H9 (cell line): Measurements from ENCODE around the gene KRTAP19-8. TPM values are rescaled to one million over a fixed set of nuclear protein-coding genes. Genes with fewer than 3 reads are reported as not detected.

Experiments used
- DNase-seq: peaks from one replicate; pipeline ENCODE4 v3.0.0-alpha.2; 2017
- H2AFZ ChIP-seq: one replicate; pipeline ENCODE4 v1.6.1; 2013; ENCODE audit warnings: mild to moderate bottlenecking, low read length, control low read depth, moderate library complexity
- H2AK5ac ChIP-seq: 2 replicates; pipeline ENCODE4 v1.6.1; 2013; ENCODE audit warnings: low read length, control low read depth, mixed read lengths; ENCODE audit not compliant: insufficient read length
- H2BK120ac ChIP-seq: one replicate; pipeline ENCODE4 v1.6.1; 2013; ENCODE audit warnings: low read depth, mild to moderate bottlenecking, low read length, control low read depth, inconsistent platforms; ENCODE audit not compliant: poor library complexity, severe bottlenecking
- H2BK12ac ChIP-seq: 2 replicates; pipeline ENCODE4 v1.6.1; 2013; ENCODE audit warnings: low read length, control low read depth, mixed read lengths, low read depth; ENCODE audit not compliant: insufficient read length
- H2BK15ac ChIP-seq: 2 replicates; pipeline ENCODE4 v1.6.1; 2013; ENCODE audit warnings: low read depth, low read length, control low read depth
- H2BK20ac ChIP-seq: one replicate; pipeline ENCODE4 v1.6.1; 2013; ENCODE audit warnings: low read depth, mild to moderate bottlenecking, low read length, control low read depth, inconsistent platforms; ENCODE audit not compliant: poor library complexity, severe bottlenecking
- H2BK5ac ChIP-seq: 2 replicates; pipeline ENCODE4 v1.6.1; 2013; ENCODE audit warnings: low read length, control low read depth, mixed read lengths; ENCODE audit not compliant: insufficient read length
- H3K14ac ChIP-seq: 2 replicates; pipeline ENCODE4 v1.6.1; 2013; ENCODE audit warnings: low read length, control low read depth; ENCODE audit not compliant: insufficient read depth
- H3K18ac ChIP-seq: 2 replicates; pipeline ENCODE4 v1.6.1; 2013; ENCODE audit warnings: low read depth, mild to moderate bottlenecking, mixed read lengths, low read length, control low read depth; ENCODE audit not compliant: insufficient read length
- H3K23ac ChIP-seq: 2 replicates; pipeline ENCODE4 v1.6.1; 2013; ENCODE audit warnings: low read length, control low read depth, mixed read lengths, low read depth; ENCODE audit not compliant: insufficient read length
- H3K23me2 ChIP-seq: 2 replicates; pipeline ENCODE4 v1.6.1; 2013; ENCODE audit warnings: low read depth, mild to moderate bottlenecking, mixed read lengths, low read length, control low read depth; ENCODE audit not compliant: insufficient read length, poor library complexity, severe bottlenecking
- H3K27ac ChIP-seq: 2 replicates; pipeline ENCODE4 v1.5.1; 2013; ENCODE audit warnings: low read length, control low read depth, mixed read lengths, low read depth; ENCODE audit not compliant: insufficient read length
- H3K27me3 ChIP-seq: 2 replicates; pipeline ENCODE4 v1.6.1; 2013; ENCODE audit warnings: low read length, control low read depth, inconsistent platforms; ENCODE audit not compliant: insufficient read depth
- H3K4ac ChIP-seq: 2 replicates; pipeline ENCODE4 v1.6.1; 2013; ENCODE audit warnings: low read depth, mild to moderate bottlenecking, control low read depth, inconsistent platforms, low read length, moderate library complexity
- H3K4me1 ChIP-seq: 2 replicates; pipeline ENCODE4 v1.6.1; 2013; ENCODE audit warnings: low read length, control low read depth, inconsistent platforms; ENCODE audit not compliant: insufficient read depth
- H3K4me2 ChIP-seq: 2 replicates; pipeline ENCODE4 v1.6.1; 2013; ENCODE audit warnings: low read length, control low read depth, mixed read lengths; ENCODE audit not compliant: insufficient read length, insufficient read depth
- H3K56ac ChIP-seq: 2 replicates; pipeline ENCODE4 v1.6.1; 2013; ENCODE audit warnings: low read depth, mild to moderate bottlenecking, mixed read lengths, low read length, control low read depth; ENCODE audit not compliant: insufficient read length
- H3K79me1 ChIP-seq: 2 replicates; pipeline ENCODE4 v1.6.1; 2013; ENCODE audit warnings: low read depth, mild to moderate bottlenecking, moderate library complexity, low read length, control low read depth, inconsistent platforms; ENCODE audit not compliant: insufficient read depth, poor library complexity, severe bottlenecking
- H3K79me2 ChIP-seq: 2 replicates; pipeline ENCODE4 v1.6.1; 2013; ENCODE audit warnings: low read length, control low read depth, inconsistent platforms; ENCODE audit not compliant: insufficient read depth
- H3K9ac ChIP-seq: 2 replicates; pipeline ENCODE4 v1.6.1; 2013; ENCODE audit warnings: low read length, control low read depth, mixed read lengths; ENCODE audit not compliant: insufficient read length; ENCODE audit errors: extremely low read depth
- H3K9me3 ChIP-seq: one replicate; pipeline ENCODE4 v1.6.1; 2013; ENCODE audit warnings: low read depth, low read length, inconsistent platforms; ENCODE audit not compliant: control insufficient read depth
- H3T11ph ChIP-seq: one replicate; pipeline ENCODE4 v1.6.1; 2013; ENCODE audit warnings: mild to moderate bottlenecking, low read length, control low read depth, inconsistent platforms
- H4K20me1 ChIP-seq: one replicate; pipeline ENCODE4 v1.6.1; 2013; ENCODE audit not compliant: control insufficient read depth, insufficient read length, insufficient read depth
- H4K5ac ChIP-seq: 2 replicates; pipeline ENCODE4 v1.6.1; 2013; ENCODE audit warnings: low read depth, mild to moderate bottlenecking, mixed read lengths, low read length, control low read depth; ENCODE audit not compliant: insufficient read length
- H4K8ac ChIP-seq: replicated peaks from 2 replicates; pipeline ENCODE4 v1.6.1; 2013; ENCODE audit warnings: low read length, control low read depth, mixed read lengths, low read depth; ENCODE audit not compliant: insufficient read length
- H4K91ac ChIP-seq: 2 replicates; pipeline ENCODE4 v1.6.1; 2013; ENCODE audit warnings: low read depth, mild to moderate bottlenecking, moderate library complexity, mixed read lengths, low read length, control low read depth; ENCODE audit not compliant: insufficient read length
- H3K27ac Mint-ChIP-seq, 3 experiments: 2 replicates in 2 of 3; 3 replicates in 1 of 3; pipeline ENCODE4 v1.8.0; 2020 to 2021; ENCODE audit warnings: mixed read lengths in 3 of 3, mild to moderate bottlenecking in 1 of 3, moderate library complexity in 1 of 3
- H3K27me3 Mint-ChIP-seq: 2 replicates; pipeline ENCODE4 v1.8.0; 2021; ENCODE audit warnings: low read depth, mild to moderate bottlenecking, moderate library complexity, mixed read lengths
- H3K36me3 Mint-ChIP-seq, 3 experiments: 2 replicates in 2 of 3; 3 replicates in 1 of 3; pipeline ENCODE4 v1.8.0; 2020 to 2021; ENCODE audit warnings: low read depth in 3 of 3, mixed read lengths in 3 of 3; ENCODE audit not compliant: insufficient read depth in 1 of 3
- H3K4me1 Mint-ChIP-seq, 2 experiments: 2 replicates each; pipeline ENCODE4 v1.8.0; 2020; ENCODE audit warnings: mixed read lengths in 2 of 2
- H3K4me3 Mint-ChIP-seq, 2 experiments: 2 replicates in 1 of 2; 3 replicates in 1 of 2; pipeline ENCODE4 v1.8.0; 2020 to 2021; ENCODE audit warnings: mild to moderate bottlenecking in 2 of 2, mixed read lengths in 2 of 2, moderate library complexity in 1 of 2
- H3K9me3 Mint-ChIP-seq, 2 experiments: 2 replicates in 1 of 2; 3 replicates in 1 of 2; pipeline ENCODE4 v1.8.0; 2020; ENCODE audit warnings: mild to moderate bottlenecking in 2 of 2, mixed read lengths in 2 of 2, moderate library complexity in 1 of 2
- CTCF ChIP-seq: fragments of 200-600 bp; sonication (generic); conservative IDR thresholded peaks from 3 replicates; pipeline ENCODE4 v1.8.0; 2021; ENCODE audit warnings: antibody characterized with exemption, mild to moderate bottlenecking
- WGBS: extraction: QIAGEN DNeasy Blood & Tissue Kit; methylation state at CpG from one replicate; pipeline ENCODE4 v1.1.7; 2013; ENCODE audit warnings: missing lambda C conversion rate, low lambda C conversion rate, mixed read lengths; ENCODE audit not compliant: insufficient read length; ENCODE audit errors: extremely low coverage; 5-methylcytosine and 5-hydroxymethylcytosine counted together
- total RNA-seq: library from RNA; stranded (reverse); gene quantifications from 2 replicates; pipeline ENCODE4 v1.2.1, GENCODE V29; 2021

KRTAP19-8 gene
- total RNA-seq, 1 experiment from 2014 or later = not detected

- DNase-seq = no peak
- Histone ChIP-seq H3K4ac (no peak overlapping the region), H3K23me2 (no peaks in the 10 kb centered on the region), H4K5ac (no peak overlapping the region), H3K4me1 (no peaks in the 10 kb centered on the region), H4K20me1 (no peaks in the 10 kb centered on the region), H3K14ac (no peak overlapping the region), H3K18ac (no peak overlapping the region), H3K4me2 (no peak overlapping the region), H3K79me2 (no peaks in the 10 kb centered on the region), H3K27ac (no peak overlapping the region), H2AFZ (no peak overlapping the region), H2AK5ac (no peak overlapping the region), H3K79me1 (no peaks in the 10 kb centered on the region), H3T11ph (no peak overlapping the region), H3K23ac (no peak overlapping the region), H2BK12ac (no peak overlapping the region), H3K9ac (no peak overlapping the region), H2BK5ac (no peak overlapping the region), H2BK120ac (no peak overlapping the region), H3K56ac (no peak overlapping the region), H4K91ac (no peak overlapping the region), H2BK15ac (no peak overlapping the region), H3K9me3 (no peaks in the 10 kb centered on the region), H4K8ac (no peak overlapping the region), H2BK20ac (no peak overlapping the region), H3K27me3 (no peaks in the 10 kb centered on the region)
- Mint-ChIP-seq H3K27ac (no peak overlapping the region), H3K4me3 (no peak overlapping the region), H3K27me3 (no peaks in the 10 kb centered on the region; the same call in 1 of the 2 replicates), H3K4me1 (peaks cover 5 to 10% of the 10 kb centered on the region in 2 experiments), H3K9me3 (peaks cover 0 to 5% of the 10 kb centered on the region in 2 experiments; a peak in 2 of 5 replicates), H3K36me3 (peaks cover 0 to 1% (median 0%) of the 10 kb centered on the region in 3 experiments; a peak in 2 of 7 replicates)
- no CpG with 5 or more reads among the region's 5 CpGs for WGBS
- no peak for TF ChIP-seq CTCF
Observed at GRCh38 chr21:31005019-31005418, 33.3 kb downstream of the KRTAP19-8 start.
